PC-3 (cell line): ENCODE results near the gene CFL2.
"Not testable (repeated sequence)": the region's sequence is repeated elsewhere in the genome, so short reads cannot be mapped to it uniquely, and the experiment has no call there.

ENCODE experiments used
- CTCF ChIP-seq: fragments of 300-600 bp; sonication (generic); conservative IDR thresholded peaks from 2 replicates; pipeline ENCODE4 v1.5.1; 2017; ENCODE audit warnings: antibody characterized with exemption, low read depth, mild to moderate bottlenecking, low read length
- EZH2 ChIP-seq: fragments of 300-600 bp; sonication (generic); IDR thresholded peaks from one replicate; pipeline ENCODE4 v1.6.1; 2017; ENCODE audit warnings: antibody characterized with exemption, mild to moderate bottlenecking, low read length; ENCODE audit not compliant: unreplicated experiment
- EZH2phosphoT487 ChIP-seq: fragments of 300-600 bp; sonication (generic); IDR thresholded peaks from 2 replicates; pipeline ENCODE4 v1.6.1; 2018; ENCODE audit warnings: mild to moderate bottlenecking, antibody characterized with exemption, low read length, borderline replicate concordance

- TF ChIP-seq CTCF, EZH2, EZH2phosphoT487: not testable (repeated sequence)
These were observed 20.2 kb downstream of the CFL2 start for GRCh38 chr14:34694216-34694615.
